Karpas-422 (cell line): ENCODE data around the gene MYOZ3. TPM values are rescaled to one million over a fixed set of nuclear protein-coding genes. Genes with fewer than 3 reads are reported as not detected.

ENCODE experiments used
- DNase-seq: peaks from one replicate; pipeline ENCODE4 v3.0.0-alpha.2; 2015
- H2AFZ ChIP-seq: fragments of 200-600 bp; sonication (generic); 2 replicates; pipeline ENCODE4 v1.6.1; 2014; ENCODE audit warnings: antibody characterized with exemption, low read length, mixed read lengths
- H3K27ac ChIP-seq: fragments of 200-600 bp; sonication (generic); 2 replicates; pipeline ENCODE4 v1.5.1; 2014; ENCODE audit warnings: mild to moderate bottlenecking, low read length, moderate library complexity
- H3K27me3 ChIP-seq: fragments of 200-600 bp; sonication (generic); 2 replicates; pipeline ENCODE4 v1.6.1; 2014; ENCODE audit warnings: low read length, mixed read lengths
- H3K36me3 ChIP-seq: fragments of 200-600 bp; sonication (generic); 2 replicates; pipeline ENCODE4 v1.6.1; 2014; ENCODE audit warnings: low read length, mixed read lengths; ENCODE audit not compliant: insufficient read depth
- H3K4me1 ChIP-seq: fragments of 200-600 bp; sonication (generic); 2 replicates; pipeline ENCODE4 v1.6.1; 2014; ENCODE audit warnings: mild to moderate bottlenecking, low read length, mixed read lengths
- H3K4me2 ChIP-seq: fragments of 200-600 bp; sonication (generic); 2 replicates; pipeline ENCODE4 v1.6.1; 2014; ENCODE audit warnings: low read length, low read depth, mild to moderate bottlenecking; ENCODE audit not compliant: poor library complexity, severe bottlenecking
- H3K4me3 ChIP-seq: fragments of 200-600 bp; sonication (generic); 2 replicates; pipeline ENCODE4 v1.5.1; 2014; ENCODE audit warnings: mild to moderate bottlenecking, antibody characterized with exemption, low read length, mixed read lengths
- H3K79me2 ChIP-seq: fragments of 200-600 bp; sonication (generic); 2 replicates; pipeline ENCODE4 v1.6.1; 2014; ENCODE audit warnings: mild to moderate bottlenecking, low read length, mixed read lengths
- H3K9ac ChIP-seq: fragments of 200-600 bp; sonication (generic); 2 replicates; pipeline ENCODE4 v1.6.0; 2014; ENCODE audit warnings: low read length
- H3K9me2 ChIP-seq: fragments of 200-600 bp; sonication (generic), shearing (Covaris generic); replicated peaks from 2 replicates; pipeline ENCODE4 v1.6.0; 2014; ENCODE audit warnings: mild to moderate bottlenecking, low read length, moderate library complexity; ENCODE audit not compliant: insufficient read depth
- H3K9me3 ChIP-seq: fragments of 300-700, 200-600 bp; sonication (generic); 2 replicates; pipeline ENCODE4 v1.6.1; 2014; ENCODE audit warnings: low read length, mixed read lengths
- H4K20me1 ChIP-seq: fragments of 200-600 bp; sonication (generic); 2 replicates; pipeline ENCODE4 v1.6.1; 2014; ENCODE audit warnings: mild to moderate bottlenecking, antibody characterized with exemption, low read length, low read depth; ENCODE audit not compliant: insufficient read depth
- total RNA-seq: library from RNA; depleted of rRNA; stranded (reverse); fragments of >200 nt; shearing (Covaris generic); gene quantifications from 2 replicates; pipeline ENCODE4 v1.2.3, GENCODE V29; 2014; ENCODE audit warnings: low replicate concordance

Gene MYOZ3
- total RNA-seq, 1 experiment from 2014 or later, result not detected

GRCh38 chr5:150665044-150665443, 4.0 kb downstream of the MYOZ3 start:
- H3K79me2 ChIP-seq, result no peaks in the 10 kb centered on the region
- no peak overlapping the region for H3K4me2 ChIP-seq
- no peak for DNase-seq
- no peak overlapping the region for H3K4me3 ChIP-seq
- no peaks in the 10 kb centered on the region for H3K9me3 ChIP-seq
- no peak overlapping the region for H3K9ac ChIP-seq
- no peaks in the 10 kb centered on the region for H3K36me3 ChIP-seq
- H4K20me1 ChIP-seq, result no peaks in the 10 kb centered on the region
- H3K27me3 ChIP-seq, result no peaks in the 10 kb centered on the region
- no peak overlapping the region for H3K27ac ChIP-seq
- H2AFZ ChIP-seq, result no peak overlapping the region
- no peaks in the 10 kb centered on the region for H3K9me2 ChIP-seq
- H3K4me1 ChIP-seq, result no peaks in the 10 kb centered on the region

DNA sequence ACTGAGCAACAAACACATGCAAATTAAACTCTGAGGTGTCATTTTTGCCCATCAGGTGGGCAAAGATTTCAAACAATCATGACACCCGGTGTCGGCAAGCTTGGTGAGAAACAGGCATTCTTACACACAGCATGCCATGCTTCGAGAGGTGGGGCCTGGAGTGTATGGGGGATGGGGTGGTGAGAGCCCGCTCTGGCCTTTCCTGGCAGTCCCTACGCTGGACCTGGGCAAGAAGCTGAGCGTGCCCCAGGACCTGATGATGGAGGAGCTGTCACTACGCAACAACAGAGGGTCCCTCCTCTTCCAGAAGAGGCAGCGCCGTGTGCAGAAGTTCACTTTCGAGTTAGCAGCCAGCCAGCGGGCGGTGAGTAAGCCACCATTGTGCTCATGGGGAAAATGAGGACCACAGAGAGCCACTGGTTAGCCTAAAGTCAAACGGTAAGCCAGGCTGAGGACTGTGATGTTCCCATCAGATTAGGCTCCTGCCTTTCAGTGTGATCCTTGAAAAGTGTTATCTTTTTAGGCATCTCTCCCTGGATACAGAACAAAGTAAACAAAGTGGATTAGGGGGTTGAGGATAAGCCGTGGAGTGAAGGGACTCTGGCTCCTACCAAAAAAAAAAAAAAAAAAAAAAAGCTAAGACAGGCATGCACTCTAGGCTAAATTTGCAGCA, 9.4 kb downstream of the MYOZ3 start:
- Histone ChIP-seq H3K27me3 (no peaks in the 10 kb centered on the region), H3K4me1 (no peaks in the 10 kb centered on the region), H3K27ac (no peak overlapping the region), H3K79me2 (no peaks in the 10 kb centered on the region), H3K9ac (no peak overlapping the region), H3K4me3 (no peak overlapping the region), H3K36me3 (no peaks in the 10 kb centered on the region), H3K9me2 (no peaks in the 10 kb centered on the region), H2AFZ (no peak overlapping the region), H3K4me2 (no peak overlapping the region), H3K9me3 (no peaks in the 10 kb centered on the region), H4K20me1 (no peaks in the 10 kb centered on the region)
- no peak for DNase-seq

DNA sequence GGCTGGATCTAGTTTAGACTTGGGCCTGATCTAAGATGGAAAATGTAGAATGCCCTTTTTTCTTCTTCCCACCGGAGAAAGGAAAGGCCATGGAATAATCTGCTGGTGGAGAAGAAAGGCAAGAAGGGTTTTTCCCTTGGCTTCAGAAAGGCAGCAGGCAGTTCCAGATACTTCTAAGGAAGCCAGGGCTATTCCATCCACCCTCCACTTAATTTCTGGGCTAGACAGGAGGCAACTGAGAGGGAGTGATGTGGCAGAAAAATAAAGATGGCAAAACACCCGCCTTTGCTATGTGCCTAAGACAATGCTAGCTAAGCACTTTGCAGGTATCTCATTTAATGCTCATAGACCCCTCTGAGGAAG, 9.9 kb downstream of the MYOZ3 start:
- no peaks in the 10 kb centered on the region for H4K20me1 ChIP-seq
- no peak overlapping the region for H3K4me2 ChIP-seq
- H2AFZ ChIP-seq, result no peak overlapping the region
- no peaks in the 10 kb centered on the region for H3K27me3 ChIP-seq
- H3K9me3 ChIP-seq, result no peaks in the 10 kb centered on the region
- H3K9me2 ChIP-seq, result no peaks in the 10 kb centered on the region
- H3K36me3 ChIP-seq, result no peaks in the 10 kb centered on the region
- no peak overlapping the region for H3K4me3 ChIP-seq
- H3K27ac ChIP-seq, result no peak overlapping the region
- DNase-seq, result no peak
- no peak overlapping the region for H3K9ac ChIP-seq
- H3K79me2 ChIP-seq, result no peaks in the 10 kb centered on the region
- no peaks in the 10 kb centered on the region for H3K4me1 ChIP-seq

- Histone ChIP-seq H3K4me2 (no peak overlapping the region), H3K4me3 (no peak overlapping the region), H3K27ac (no peak overlapping the region), H3K9me2 (no peaks in the 10 kb centered on the region), H3K36me3 (no peaks in the 10 kb centered on the region), H3K9ac (no peak overlapping the region), H3K9me3 (no peaks in the 10 kb centered on the region), H2AFZ (no peak overlapping the region), H3K27me3 (no peaks in the 10 kb centered on the region), H3K79me2 (no peaks in the 10 kb centered on the region), H4K20me1 (no peaks in the 10 kb centered on the region), H3K4me1 (no peaks in the 10 kb centered on the region)
- DNase-seq, result no peak
These were observed 10.6 kb downstream of the MYOZ3 start for GRCh38 chr5:150671509-150672236.

DNA sequence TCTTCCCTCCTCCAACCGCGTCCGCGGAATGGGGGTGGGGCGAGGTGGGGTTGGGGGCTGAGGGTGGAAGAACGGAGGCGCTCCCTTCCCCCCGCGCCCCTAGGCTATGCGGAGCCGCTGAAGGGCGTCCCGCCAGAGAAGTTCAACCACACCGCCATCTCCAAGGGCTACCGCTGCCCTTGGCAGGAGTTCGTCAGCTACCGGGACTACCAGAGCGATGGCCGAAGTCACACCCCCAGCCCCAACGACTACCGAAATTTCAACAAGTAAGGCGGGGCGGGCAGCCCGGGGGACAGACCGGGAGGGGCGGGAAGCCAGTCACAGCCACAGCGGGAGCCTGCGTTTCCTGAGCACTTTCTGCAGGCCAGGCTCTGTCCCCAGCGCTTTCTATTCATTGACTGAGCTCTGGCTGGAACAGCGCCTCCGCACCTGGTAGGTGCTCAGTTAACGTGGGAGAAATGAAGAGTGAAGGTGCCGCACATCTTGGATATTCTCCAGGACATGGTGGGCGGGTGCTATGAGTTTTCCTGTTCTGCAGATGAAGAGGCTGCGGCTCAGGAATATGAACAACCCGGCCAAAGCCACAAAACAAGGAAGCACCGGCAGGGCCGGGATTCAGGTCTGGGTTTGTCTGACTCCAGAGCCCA, 11.3 kb downstream of the MYOZ3 start:
- Histone ChIP-seq H3K79me2 (no peaks in the 10 kb centered on the region), H3K9me3 (no peaks in the 10 kb centered on the region), H4K20me1 (no peaks in the 10 kb centered on the region), H2AFZ (no peak overlapping the region), H3K4me3 (no peak overlapping the region), H3K4me2 (no peak overlapping the region), H3K9me2 (no peaks in the 10 kb centered on the region), H3K27ac (no peak overlapping the region), H3K9ac (no peak overlapping the region), H3K27me3 (no peaks in the 10 kb centered on the region), H3K36me3 (no peaks in the 10 kb centered on the region), H3K4me1 (no peaks in the 10 kb centered on the region)
- no peak for DNase-seq

DNA sequence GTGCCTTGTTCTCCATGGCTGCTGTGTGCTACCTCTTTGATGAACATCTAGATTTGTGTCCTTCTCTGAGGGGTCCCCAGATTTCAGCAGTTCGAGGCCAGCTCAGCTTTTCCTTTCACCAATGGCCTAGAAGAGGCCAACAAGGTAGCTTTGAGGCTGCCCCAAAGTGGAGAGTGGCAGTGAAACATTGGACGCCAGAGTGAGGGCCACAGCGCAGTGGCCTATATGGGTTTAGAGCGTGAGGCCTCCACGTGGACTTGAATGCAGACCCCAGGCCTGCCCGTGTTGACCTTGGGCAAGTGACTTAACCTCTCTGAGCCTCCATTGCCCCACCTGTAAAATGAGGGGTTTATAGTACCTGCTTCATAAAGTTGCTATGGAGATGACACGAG, 11.8 kb downstream of the MYOZ3 start:
- no peak overlapping the region for H2AFZ ChIP-seq
- no peak overlapping the region for H3K4me2 ChIP-seq
- H3K9me3 ChIP-seq, result no peaks in the 10 kb centered on the region
- H3K9me2 ChIP-seq, result no peaks in the 10 kb centered on the region
- H3K9ac ChIP-seq, result no peak overlapping the region
- H4K20me1 ChIP-seq, result no peaks in the 10 kb centered on the region
- DNase-seq, result no peak
- no peaks in the 10 kb centered on the region for H3K4me1 ChIP-seq
- H3K79me2 ChIP-seq, result no peaks in the 10 kb centered on the region
- H3K4me3 ChIP-seq, result no peak overlapping the region
- H3K36me3 ChIP-seq, result no peaks in the 10 kb centered on the region
- H3K27me3 ChIP-seq, result no peaks in the 10 kb centered on the region
- no peak overlapping the region for H3K27ac ChIP-seq

DNA sequence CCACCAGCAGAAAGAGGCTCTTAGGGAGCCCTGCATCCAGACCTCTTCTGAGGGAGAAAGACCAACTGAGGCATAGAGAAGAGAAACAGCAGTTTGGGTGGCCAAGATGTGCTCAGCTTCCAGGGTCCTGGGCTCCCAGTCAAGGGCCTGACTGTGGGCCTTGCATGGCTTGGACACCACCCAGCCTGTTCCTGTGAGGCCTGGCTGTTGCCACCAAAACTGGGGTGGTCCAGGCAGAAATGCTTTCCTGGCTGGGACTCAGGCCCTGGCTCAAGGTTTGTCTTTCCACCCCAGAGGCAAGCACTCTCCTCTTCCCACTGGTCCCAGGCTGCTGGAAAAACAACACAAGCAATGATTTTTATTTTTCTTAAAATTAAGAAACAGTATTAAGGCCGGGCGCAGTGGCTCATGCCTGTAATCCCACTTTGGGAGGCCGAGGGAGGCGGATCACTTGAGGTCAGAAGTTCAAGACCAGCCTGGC, 13.3 kb downstream of the MYOZ3 start:
- Histone ChIP-seq H3K27me3 (no peaks in the 10 kb centered on the region), H2AFZ (no peak overlapping the region), H3K36me3 (no peaks in the 10 kb centered on the region), H3K4me3 (no peak overlapping the region), H3K27ac (no peak overlapping the region), H3K79me2 (no peaks in the 10 kb centered on the region), H4K20me1 (no peaks in the 10 kb centered on the region), H3K9me2 (no peaks in the 10 kb centered on the region), H3K4me1 (no peaks in the 10 kb centered on the region), H3K9me3 (no peaks in the 10 kb centered on the region), H3K4me2 (no peak overlapping the region), H3K9ac (no peak overlapping the region)
- no peak for DNase-seq

- no peaks in the 10 kb centered on the region for H3K9me3 ChIP-seq
- no peaks in the 10 kb centered on the region for H3K9me2 ChIP-seq
- no peak overlapping the region for H3K27ac ChIP-seq
- no peak for DNase-seq
- H3K36me3 ChIP-seq, result no peaks in the 10 kb centered on the region
- no peak overlapping the region for H3K9ac ChIP-seq
- H2AFZ ChIP-seq, result no peak overlapping the region
- H3K79me2 ChIP-seq, result no peaks in the 10 kb centered on the region
- H3K4me1 ChIP-seq, result no peaks in the 10 kb centered on the region
- H3K4me3 ChIP-seq, result no peak overlapping the region
- H3K4me2 ChIP-seq, result no peak overlapping the region
- H3K27me3 ChIP-seq, result no peaks in the 10 kb centered on the region
- H4K20me1 ChIP-seq, result no peaks in the 10 kb centered on the region
These were observed 14.0 kb downstream of the MYOZ3 start for GRCh38 chr5:150675069-150675468.
